Hepatocyte (in vitro differentiated cells): ENCODE measurements around the gene SYCP2L. TPM values are rescaled to one million over a fixed set of nuclear protein-coding genes. Genes with fewer than 3 reads are reported as not detected.

Experiments used
- DNase-seq: peaks from one replicate; pipeline ENCODE4 v3.0.0-alpha.2; 2016; ENCODE audit warnings: low spot score
- H2AFZ ChIP-seq: fragments of 200-600 bp; sonication (generic); 2 replicates; pipeline ENCODE4 v1.6.0; 2016; ENCODE audit warnings: antibody characterized with exemption, mild to moderate bottlenecking
- H3K27ac ChIP-seq: fragments of 200-600 bp; sonication (generic); 2 replicates; pipeline ENCODE4 v1.5.1; 2016; ENCODE audit warnings: mild to moderate bottlenecking
- H3K27me3 ChIP-seq: fragments of 200-600 bp; sonication (generic); 2 replicates; pipeline ENCODE4 v1.6.1; 2016
- H3K36me3 ChIP-seq: fragments of 200-600 bp; sonication (generic); replicated peaks from 2 replicates; pipeline ENCODE4 v1.5.1; 2016; ENCODE audit warnings: low read depth; ENCODE audit not compliant: insufficient read depth
- H3K4me1 ChIP-seq: fragments of 200-600 bp; sonication (generic); 2 replicates; pipeline ENCODE4 v1.5.1; 2016; ENCODE audit warnings: mild to moderate bottlenecking, moderate library complexity; ENCODE audit not compliant: insufficient read depth
- H3K4me2 ChIP-seq: fragments of 200-600 bp; sonication (generic); 2 replicates; pipeline ENCODE4 v1.6.0; 2016
- H3K4me3 ChIP-seq: fragments of 200-600 bp; sonication (generic); 2 replicates; pipeline ENCODE4 v1.5.1; 2016; ENCODE audit warnings: mild to moderate bottlenecking
- H3K79me2 ChIP-seq: fragments of 200-600 bp; sonication (generic); 2 replicates; pipeline ENCODE4 v1.6.0; 2017; ENCODE audit warnings: mild to moderate bottlenecking
- H3K9me2 ChIP-seq: fragments of 200-600 bp; sonication (generic); replicated peaks from 2 replicates; pipeline ENCODE4 v1.6.0; 2017; ENCODE audit warnings: mild to moderate bottlenecking; ENCODE audit not compliant: insufficient read depth
- H3K9me3 ChIP-seq: fragments of 200-600 bp; sonication (generic); 2 replicates; pipeline ENCODE4 v1.5.1; 2016; ENCODE audit warnings: low read depth, mild to moderate bottlenecking
- H4K20me1 ChIP-seq: fragments of 200-600 bp; sonication (generic); 2 replicates; pipeline ENCODE4 v1.6.0; 2016; ENCODE audit warnings: mild to moderate bottlenecking; ENCODE audit not compliant: insufficient read depth, poor library complexity, severe bottlenecking
- EZH2 ChIP-seq: fragments of 200-600 bp; sonication (generic); IDR thresholded peaks from 2 replicates; pipeline ENCODE4 v1.6.1; 2016; ENCODE audit warnings: antibody characterized with exemption, mild to moderate bottlenecking, borderline replicate concordance
- EZH2phosphoT487 ChIP-seq: fragments of 200-600 bp; sonication (generic); IDR thresholded peaks from one replicate; pipeline ENCODE4 v1.6.1; 2018; ENCODE audit warnings: antibody characterized with exemption, mild to moderate bottlenecking, low read depth, moderate library complexity; ENCODE audit not compliant: unreplicated experiment, severe bottlenecking
- WGBS: methylation state at CpG from one replicate; pipeline ENCODE4 v1.1.6; 2016; ENCODE audit warnings: low lambda C conversion rate; ENCODE audit errors: missing lambda C conversion rate; 5-methylcytosine and 5-hydroxymethylcytosine counted together
- polyA plus RNA-seq: library from polyadenylated mRNA; unstranded; fragments of >200 nt; fragmentation: Nextera tagmentation; extraction: Ambion mirVana; gene quantifications from 2 replicates; pipeline ENCODE4 v1.2.1, GENCODE V29; 2016
- total RNA-seq: library from RNA; depleted of rRNA; stranded (reverse); fragments of >200 nt; gene quantifications from 2 replicates; pipeline ENCODE4 v1.2.3, GENCODE V29; 2014
- TF ChIP-seq, protein P1 (sequence below): fragments of 200-600 bp; sonication (generic); IDR thresholded peaks from 2 replicates; pipeline ENCODE4 v1.5.1; 2016; ENCODE audit warnings: antibody characterized with exemption, mild to moderate bottlenecking; ENCODE audit not compliant: poor library complexity

The SYCP2L gene
- total and polyA plus RNA-seq, 2 experiments from 2014 or later, result 0.37 to 1.00 TPM

DNA sequence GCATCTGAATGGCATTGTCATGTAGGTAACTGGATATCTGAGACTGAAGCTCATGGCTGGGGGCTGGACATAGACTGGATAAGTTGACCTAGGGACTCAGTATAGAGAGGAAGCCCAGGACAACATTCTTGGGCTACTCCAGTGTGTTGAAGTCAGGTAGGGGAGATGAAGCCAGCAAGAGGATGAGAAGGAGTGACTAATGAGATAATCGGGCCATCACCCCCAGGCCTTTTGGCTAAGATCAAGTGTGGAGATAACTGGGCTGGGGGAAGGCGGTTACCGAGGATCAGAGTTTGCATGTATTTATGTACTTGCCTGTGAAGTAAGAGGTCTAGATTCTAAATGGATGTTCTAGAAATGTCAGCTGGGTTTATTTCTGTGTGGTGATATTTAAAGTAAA is 83.9 kb downstream of the SYCP2L start:
- H4K20me1 ChIP-seq, result no peaks in the 10 kb centered on the region
- TF ChIP-seq EZH2 (no peak), EZH2phosphoT487 (no peak)
- TF ChIP-seq, protein P1, sequence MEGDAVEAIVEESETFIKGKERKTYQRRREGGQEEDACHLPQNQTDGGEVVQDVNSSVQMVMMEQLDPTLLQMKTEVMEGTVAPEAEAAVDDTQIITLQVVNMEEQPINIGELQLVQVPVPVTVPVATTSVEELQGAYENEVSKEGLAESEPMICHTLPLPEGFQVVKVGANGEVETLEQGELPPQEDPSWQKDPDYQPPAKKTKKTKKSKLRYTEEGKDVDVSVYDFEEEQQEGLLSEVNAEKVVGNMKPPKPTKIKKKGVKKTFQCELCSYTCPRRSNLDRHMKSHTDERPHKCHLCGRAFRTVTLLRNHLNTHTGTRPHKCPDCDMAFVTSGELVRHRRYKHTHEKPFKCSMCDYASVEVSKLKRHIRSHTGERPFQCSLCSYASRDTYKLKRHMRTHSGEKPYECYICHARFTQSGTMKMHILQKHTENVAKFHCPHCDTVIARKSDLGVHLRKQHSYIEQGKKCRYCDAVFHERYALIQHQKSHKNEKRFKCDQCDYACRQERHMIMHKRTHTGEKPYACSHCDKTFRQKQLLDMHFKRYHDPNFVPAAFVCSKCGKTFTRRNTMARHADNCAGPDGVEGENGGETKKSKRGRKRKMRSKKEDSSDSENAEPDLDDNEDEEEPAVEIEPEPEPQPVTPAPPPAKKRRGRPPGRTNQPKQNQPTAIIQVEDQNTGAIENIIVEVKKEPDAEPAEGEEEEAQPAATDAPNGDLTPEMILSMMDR, result no peak
- no peak overlapping the region for H3K4me3 ChIP-seq
- H3K36me3 ChIP-seq, result no peaks in the 10 kb centered on the region
- H3K9me2 ChIP-seq, result no peaks in the 10 kb centered on the region
- H3K9me3 ChIP-seq, result no peaks in the 10 kb centered on the region
- H3K4me1 ChIP-seq, result no peaks in the 10 kb centered on the region
- no peak overlapping the region for H3K4me2 ChIP-seq
- no peak for DNase-seq
- no peak overlapping the region for H3K27ac ChIP-seq
- WGBS, result 69% methylated on average over 3 of the region's 3 CpGs
- H3K79me2 ChIP-seq, result no peaks in the 10 kb centered on the region
- H2AFZ ChIP-seq, result no peak overlapping the region
- H3K27me3 ChIP-seq, result no peaks in the 10 kb centered on the region

DNA sequence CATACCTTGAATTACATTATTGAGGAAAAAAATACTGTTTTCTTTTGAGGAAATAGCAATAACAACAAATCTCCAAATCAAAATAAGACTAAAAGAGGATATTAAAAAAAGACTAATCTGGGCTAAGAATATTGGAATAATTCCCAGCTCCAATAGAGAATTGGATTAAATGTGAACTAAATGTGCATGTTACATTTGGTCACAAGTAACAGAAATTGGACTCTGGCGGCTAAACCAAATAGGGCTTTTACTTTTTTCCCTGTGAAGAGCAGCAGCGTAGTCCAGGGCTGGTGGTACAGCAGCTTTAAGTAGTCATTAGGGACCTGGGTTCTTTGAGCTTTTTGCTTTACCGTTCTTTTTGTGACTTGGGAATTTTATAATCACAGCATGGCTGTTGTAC is 85.3 kb downstream of the SYCP2L start:
- Histone ChIP-seq H3K4me1 (no peaks in the 10 kb centered on the region), H3K79me2 (no peaks in the 10 kb centered on the region), H4K20me1 (no peaks in the 10 kb centered on the region), H3K27ac (no peak overlapping the region), H3K4me3 (no peak overlapping the region), H3K27me3 (no peaks in the 10 kb centered on the region), H3K9me2 (no peaks in the 10 kb centered on the region), H3K4me2 (no peak overlapping the region), H2AFZ (no peak overlapping the region), H3K9me3 (no peaks in the 10 kb centered on the region), H3K36me3 (no peaks in the 10 kb centered on the region)
- no peak for DNase-seq
- TF ChIP-seq EZH2 (no peak), EZH2phosphoT487 (no peak)
- TF ChIP-seq, protein P1, result no peak
- WGBS, result 89% methylated on average over 3 of the region's 3 CpGs

DNA sequence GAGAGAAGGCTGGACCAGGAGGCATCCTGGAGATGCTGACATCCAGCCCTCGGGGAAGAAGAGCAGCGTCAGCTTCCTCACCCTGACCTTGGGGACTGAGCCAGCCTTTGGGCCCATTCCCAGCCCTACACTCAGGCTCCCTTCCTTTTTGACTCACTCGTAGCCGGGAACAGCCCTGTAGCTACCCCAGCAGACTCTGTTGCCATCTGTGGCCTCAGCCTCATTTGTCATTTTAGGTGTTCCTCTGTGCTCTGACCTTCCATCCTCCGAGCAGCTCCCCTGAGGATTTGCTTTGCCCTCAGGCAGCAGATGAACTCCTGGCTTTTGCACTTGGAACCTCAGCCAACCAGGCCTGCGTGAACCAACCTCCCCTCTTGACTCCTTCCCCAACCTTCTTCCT is 89.7 kb downstream of the SYCP2L start:
- Histone ChIP-seq H3K36me3 (no peaks in the 10 kb centered on the region), H3K9me2 (no peaks in the 10 kb centered on the region), H3K27ac (no peak overlapping the region), H3K4me1 (no peaks in the 10 kb centered on the region), H3K9me3 (no peaks in the 10 kb centered on the region), H3K4me3 (no peak overlapping the region), H3K79me2 (no peaks in the 10 kb centered on the region), H3K27me3 (no peaks in the 10 kb centered on the region), H4K20me1 (no peaks in the 10 kb centered on the region), H2AFZ (no peak overlapping the region), H3K4me2 (no peak overlapping the region)
- DNase-seq, result no peak
- TF ChIP-seq EZH2phosphoT487 (no peak), EZH2 (no peak)
- TF ChIP-seq, protein P1, result no peak
- 85% methylated on average over 6 of the region's 6 CpGs for WGBS

DNA sequence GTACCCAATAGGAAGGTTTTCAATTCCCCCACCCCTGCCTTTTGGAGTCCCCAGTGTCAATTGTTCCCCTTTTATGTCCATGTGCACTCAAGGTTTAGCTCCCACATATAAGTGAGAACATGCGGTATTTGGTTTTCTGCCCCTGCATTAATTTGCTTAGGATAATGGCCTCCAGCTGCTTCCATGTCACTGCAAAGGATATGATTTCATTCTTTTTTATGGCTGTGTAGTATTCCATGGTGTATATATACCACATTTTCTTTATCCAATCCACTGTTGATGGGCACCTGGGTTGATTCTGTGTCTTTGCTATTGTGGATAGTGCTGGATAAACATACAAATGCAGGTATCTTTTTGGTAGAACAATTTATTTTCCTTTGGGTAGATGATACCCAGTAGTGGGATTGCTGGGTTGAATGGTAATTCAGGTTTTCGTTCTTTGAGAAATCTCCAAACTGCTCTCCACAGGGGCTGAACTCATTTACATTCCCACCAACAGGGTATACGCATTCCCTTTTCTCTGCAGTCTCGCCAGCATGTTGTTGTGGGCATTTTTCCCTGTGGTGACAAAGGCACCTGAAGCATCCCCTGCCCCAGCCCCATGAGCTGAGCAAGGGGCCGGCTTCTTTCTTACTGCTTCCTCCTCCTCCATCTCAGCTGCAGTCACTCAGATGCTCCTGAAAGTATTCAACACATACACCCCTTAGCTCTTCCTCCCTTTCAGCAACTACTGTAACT is 90.5 kb downstream of the SYCP2L start:
- no peak overlapping the region for H2AFZ ChIP-seq
- no peak for TF ChIP-seq EZH2phosphoT487
- TF ChIP-seq, protein P1, result no peak
- TF ChIP-seq EZH2, result no peak
- H3K4me1 ChIP-seq, result no peaks in the 10 kb centered on the region
- H3K27ac ChIP-seq, result no peak overlapping the region
- no peaks in the 10 kb centered on the region for H3K9me2 ChIP-seq
- H3K4me2 ChIP-seq, result no peak overlapping the region
- no peaks in the 10 kb centered on the region for H4K20me1 ChIP-seq
- H3K36me3 ChIP-seq, result no peaks in the 10 kb centered on the region
- H3K79me2 ChIP-seq, result no peaks in the 10 kb centered on the region
- no peak for DNase-seq
- no peak overlapping the region for H3K4me3 ChIP-seq
- WGBS, result 93% methylated on average over 5 of the region's 5 CpGs
- no peaks in the 10 kb centered on the region for H3K9me3 ChIP-seq
- no peaks in the 10 kb centered on the region for H3K27me3 ChIP-seq
